ENCODE results near the gene ATP6V1B1. TPM values are rescaled to one million over a fixed set of nuclear protein-coding genes. Genes with fewer than 3 reads are reported as not detected.

ATP6V1B1 gene
- total RNA-seq = under 1 TPM in 1 of 2 donors, not detected in 1; 0.11 TPM

- ATAC-seq (no peak), DNase-seq (ENCODE audit: low spot score in 2 of 2) (no peak)
- H3K36me3 Mint-ChIP-seq = no peaks in the 10 kb centered on the region
- no peaks in the 10 kb centered on the region for H3K9me3 Mint-ChIP-seq
- peak within 1 kb of the TSS in 1 of 2 donors; percentile 2 for H3K27ac Mint-ChIP-seq
Observed at GRCh38 chr2:70935468-70936164, at the start of gene ATP6V1B1. Gene ATP6V1B1 (plus strand): TSS chr2:70935900. CDS start chr2:70935955, 55 bp downstream.

GRCh38 chr2:70886541-70886987 lies 49.1 kb upstream of the ATP6V1B1 start:
- Mint-ChIP-seq H3K36me3 (peaks cover 18 to 20% of the 10 kb centered on the region in 2 donors), H3K9me3 (no peaks in the 10 kb centered on the region), H3K27ac (no peak overlapping the region)
- ATAC-seq = no peak
- no peak for DNase-seq (ENCODE audit: low spot score in 2 of 2)

- H3K9me3 Mint-ChIP-seq = no peaks in the 10 kb centered on the region
- DNase-seq (ENCODE audit: low spot score in 2 of 2) (no peak), ATAC-seq (no peak)
- no peak overlapping the region for H3K27ac Mint-ChIP-seq
- H3K36me3 Mint-ChIP-seq = peaks cover 18 to 20% of the 10 kb centered on the region in 2 donors
Observed at GRCh38 chr2:70887208-70887549, 48.5 kb upstream of the ATP6V1B1 start.

GRCh38 chr2:70887550-70888246 lies 48.0 kb upstream of the ATP6V1B1 start:
- peaks cover 18 to 20% of the 10 kb centered on the region in 2 donors for H3K36me3 Mint-ChIP-seq
- DNase-seq (ENCODE audit: low spot score in 2 of 2) = no peak
- H3K27ac Mint-ChIP-seq = no peak overlapping the region
- ATAC-seq = peak; percentile 61 to 89
- H3K9me3 Mint-ChIP-seq = no peaks in the 10 kb centered on the region

- no peak overlapping the region for H3K27ac Mint-ChIP-seq
- peak; percentile 11 to 18 for ATAC-seq
Observed at GRCh38 chr2:70888366-70888922, 47.3 kb upstream of the ATP6V1B1 start.

GRCh38 chr2:70888923-70889715 lies 46.6 kb upstream of the ATP6V1B1 start:
- no peaks in the 10 kb centered on the region for H3K9me3 Mint-ChIP-seq
- ATAC-seq = peak in 1 of 2 donors; percentile 27
- peaks cover 18 to 20% of the 10 kb centered on the region in 2 donors for H3K36me3 Mint-ChIP-seq
- no peak for DNase-seq (ENCODE audit: low spot score in 2 of 2)
- H3K27ac Mint-ChIP-seq = peak overlapping the region in 1 of 2 donors; percentile 70

More at GRCh38 chr2:70888366-70888922, 47.3 kb upstream of the ATP6V1B1 start:
- no peak for DNase-seq (ENCODE audit: low spot score in 2 of 2)
- Mint-ChIP-seq H3K36me3 (peaks cover 18 to 20% of the 10 kb centered on the region in 2 donors), H3K9me3 (no peaks in the 10 kb centered on the region)

- Mint-ChIP-seq H3K9me3 (no peaks in the 10 kb centered on the region), H3K27ac (no peak overlapping the region), H3K36me3 (peaks cover 18 to 20% of the 10 kb centered on the region in 2 donors)
- ATAC-seq = no peak
- DNase-seq (ENCODE audit: low spot score in 2 of 2) = no peak
Observed at GRCh38 chr2:70889716-70890037, 46.0 kb upstream of the ATP6V1B1 start.

- Mint-ChIP-seq H3K36me3 (peaks cover 18 to 20% of the 10 kb centered on the region in 2 donors), H3K27ac (no peak overlapping the region)
Observed at GRCh38 chr2:70890469-70891065, 45.1 kb upstream of the ATP6V1B1 start.

GRCh38 chr2:70891572-70892357 lies 43.9 kb upstream of the ATP6V1B1 start:
- H3K27ac Mint-ChIP-seq = no peak overlapping the region
- H3K9me3 Mint-ChIP-seq = no peaks in the 10 kb centered on the region
- peaks cover 13 to 16% of the 10 kb centered on the region in 2 donors for H3K36me3 Mint-ChIP-seq
- ATAC-seq = no peak
- DNase-seq (ENCODE audit: low spot score in 2 of 2) = no peak

More at GRCh38 chr2:70890469-70891065, 45.1 kb upstream of the ATP6V1B1 start:
- DNase-seq (ENCODE audit: low spot score in 2 of 2) (no peak), ATAC-seq (no peak)
- H3K9me3 Mint-ChIP-seq = no peaks in the 10 kb centered on the region

- Mint-ChIP-seq H3K9me3 (no peaks in the 10 kb centered on the region), H3K36me3 (peaks cover 6 to 14% of the 10 kb centered on the region in 2 donors), H3K27ac (no peak overlapping the region)
- DNase-seq (ENCODE audit: low spot score in 2 of 2) = no peak
- no peak for ATAC-seq
Observed at GRCh38 chr2:70892750-70893149, 43.0 kb upstream of the ATP6V1B1 start.

- ATAC-seq = no peak
- H3K36me3 Mint-ChIP-seq = peaks cover 6 to 10% of the 10 kb centered on the region in 2 donors
- no peak for DNase-seq (ENCODE audit: low spot score in 2 of 2)
- H3K9me3 Mint-ChIP-seq = no peaks in the 10 kb centered on the region
- H3K27ac Mint-ChIP-seq = no peak overlapping the region
Observed at GRCh38 chr2:70893186-70893585, 42.5 kb upstream of the ATP6V1B1 start.

- H3K9me3 Mint-ChIP-seq = no peaks in the 10 kb centered on the region
- H3K27ac Mint-ChIP-seq = no peak overlapping the region
- ATAC-seq (no peak), DNase-seq (ENCODE audit: low spot score in 2 of 2) (no peak)
- no peaks in the 10 kb centered on the region for H3K36me3 Mint-ChIP-seq
Observed at GRCh38 chr2:70894765-70895164, 40.9 kb upstream of the ATP6V1B1 start.

GRCh38 chr2:70895249-70895648 lies 40.5 kb upstream of the ATP6V1B1 start:
- Mint-ChIP-seq H3K9me3 (no peaks in the 10 kb centered on the region), H3K27ac (no peak overlapping the region), H3K36me3 (no peaks in the 10 kb centered on the region)
- ATAC-seq (no peak), DNase-seq (ENCODE audit: low spot score in 2 of 2) (no peak)

GRCh38 chr2:70895998-70896764 lies 39.5 kb upstream of the ATP6V1B1 start:
- no peak overlapping the region for H3K27ac Mint-ChIP-seq
- H3K9me3 Mint-ChIP-seq = no peaks in the 10 kb centered on the region
- no peak for ATAC-seq
- H3K36me3 Mint-ChIP-seq = no peaks in the 10 kb centered on the region
- DNase-seq (ENCODE audit: low spot score in 2 of 2) = no peak

GRCh38 chr2:70896765-70897202 lies 38.9 kb upstream of the ATP6V1B1 start:
- H3K9me3 Mint-ChIP-seq = no peaks in the 10 kb centered on the region
- no peak overlapping the region for H3K27ac Mint-ChIP-seq
- DNase-seq (ENCODE audit: low spot score in 2 of 2) = no peak
- ATAC-seq = no peak
- peaks cover 0 to 5% of the 10 kb centered on the region in 2 donors for H3K36me3 Mint-ChIP-seq

Data from activated naive CD4-positive, alpha-beta T cell treated with anti-CD3 and anti-CD28 coated beads, Interleukin-2, amount 50 U/mL, for 72 hours (primary cell).